BLaER1 (cell line): ENCODE data around the gene CHST13.

Experiments
- H3K27ac ChIP-seq: shearing (Covaris generic); formaldehyde crosslinking; 2 replicates; pipeline ENCODE4 v1.8.1; 2022
- H3K27me3 ChIP-seq: shearing (Covaris generic); formaldehyde crosslinking; 2 replicates; pipeline ENCODE4 v1.8.1; 2022
- H3K36me3 ChIP-seq: shearing (Covaris generic); formaldehyde crosslinking; 2 replicates; pipeline ENCODE4 v1.8.1; 2022
- H3K4me1 ChIP-seq: shearing (Covaris generic); formaldehyde crosslinking; 2 replicates; pipeline ENCODE4 v1.8.1; 2022
- H3K4me2 ChIP-seq: shearing (Covaris generic); formaldehyde crosslinking; 2 replicates; pipeline ENCODE4 v1.8.1; 2022
- H3K4me3 ChIP-seq: shearing (Covaris generic); formaldehyde crosslinking; 2 replicates; pipeline ENCODE4 v1.8.1; 2022
- H3K9ac ChIP-seq: shearing (Covaris generic); formaldehyde crosslinking; 2 replicates; pipeline ENCODE4 v1.8.1; 2022
- H3K9me3 ChIP-seq: shearing (Covaris generic); formaldehyde crosslinking; 2 replicates; pipeline ENCODE4 v1.8.1; 2022
- H4K20me1 ChIP-seq: shearing (Covaris generic); formaldehyde crosslinking; 2 replicates; pipeline ENCODE4 v1.8.1; 2022
- Cebpa-rat ChIP-seq: shearing (Covaris generic); IDR thresholded peaks from 2 replicates; pipeline ENCODE4 v1.8.1; 2022

Gene CHST13

DNA sequence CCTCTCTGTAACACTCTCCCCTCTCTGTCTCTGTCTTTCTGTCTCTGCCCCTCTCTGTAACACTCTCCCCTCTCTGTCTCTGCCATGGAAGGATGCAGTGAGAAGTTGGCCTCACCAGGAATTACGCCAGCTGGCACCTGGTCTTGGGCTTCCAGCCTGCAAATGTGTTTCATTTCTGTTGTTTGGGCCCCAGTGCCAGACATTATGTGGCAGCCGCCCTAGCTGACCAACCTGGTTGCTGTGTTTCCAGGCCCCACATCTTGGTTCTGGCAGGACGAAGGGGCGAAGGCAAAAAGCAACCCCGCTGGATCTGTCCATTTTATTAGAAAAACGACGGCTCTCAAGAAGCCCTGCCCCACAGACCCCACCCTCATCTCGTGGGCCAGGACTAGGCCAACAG, 43.1 kb upstream of the CHST13 start:
- Histone ChIP-seq H3K4me3 (no peak overlapping the region), H4K20me1 (no peaks in the 10 kb centered on the region), H3K36me3 (no peaks in the 10 kb centered on the region), H3K27ac (no peak overlapping the region), H3K4me2 (no peak overlapping the region), H3K27me3 (no peaks in the 10 kb centered on the region), H3K9me3 (no peaks in the 10 kb centered on the region), H3K4me1 (peaks cover 16% of the 10 kb centered on the region), H3K9ac (no peak overlapping the region)
- TF ChIP-seq Cebpa-rat, result no peak

DNA sequence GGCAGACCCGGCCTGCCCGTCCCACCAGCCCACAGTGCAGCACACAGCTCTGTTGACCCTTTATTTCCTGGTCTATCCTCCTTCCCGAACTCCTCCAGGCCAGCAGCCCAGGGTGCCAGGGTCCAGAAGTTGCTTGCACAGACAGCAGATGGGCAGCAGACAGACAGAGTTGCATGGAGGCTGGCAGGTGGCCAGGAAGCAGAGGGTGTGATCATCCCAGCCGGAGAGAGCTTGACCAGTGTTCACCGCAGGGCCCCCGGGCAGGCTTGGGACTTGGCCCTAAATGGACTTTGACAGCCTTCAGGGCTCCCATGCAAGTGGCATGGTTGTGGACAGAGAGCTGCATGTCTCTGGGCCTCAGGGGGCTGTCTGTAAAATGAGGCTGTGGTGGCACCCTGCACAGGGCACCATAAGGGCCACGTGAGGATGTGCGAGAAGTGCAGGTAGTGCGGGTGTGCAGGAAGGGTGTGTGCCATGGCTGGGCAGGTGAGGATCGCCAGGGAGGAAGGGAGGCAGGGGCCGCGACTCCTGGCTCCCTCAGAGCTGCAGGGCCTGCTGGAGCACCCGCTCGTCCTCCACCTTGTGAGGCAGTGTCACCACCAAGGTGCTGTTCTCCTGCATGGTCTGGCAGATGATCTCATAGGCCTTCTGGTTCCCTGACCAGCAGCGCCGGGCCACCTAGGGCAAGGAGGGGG, 42.0 kb upstream of the CHST13 start:
- no peaks in the 10 kb centered on the region for H3K9me3 ChIP-seq
- TF ChIP-seq Cebpa-rat, result no peak
- no peaks in the 10 kb centered on the region for H3K36me3 ChIP-seq
- H4K20me1 ChIP-seq, result no peaks in the 10 kb centered on the region
- no peaks in the 10 kb centered on the region for H3K27me3 ChIP-seq
- H3K9ac ChIP-seq, result no peak overlapping the region
- H3K4me1 ChIP-seq, result peaks cover 22% of the 10 kb centered on the region
- H3K4me2 ChIP-seq, result no peak overlapping the region
- H3K4me3 ChIP-seq, result no peak overlapping the region
- no peak overlapping the region for H3K27ac ChIP-seq

DNA sequence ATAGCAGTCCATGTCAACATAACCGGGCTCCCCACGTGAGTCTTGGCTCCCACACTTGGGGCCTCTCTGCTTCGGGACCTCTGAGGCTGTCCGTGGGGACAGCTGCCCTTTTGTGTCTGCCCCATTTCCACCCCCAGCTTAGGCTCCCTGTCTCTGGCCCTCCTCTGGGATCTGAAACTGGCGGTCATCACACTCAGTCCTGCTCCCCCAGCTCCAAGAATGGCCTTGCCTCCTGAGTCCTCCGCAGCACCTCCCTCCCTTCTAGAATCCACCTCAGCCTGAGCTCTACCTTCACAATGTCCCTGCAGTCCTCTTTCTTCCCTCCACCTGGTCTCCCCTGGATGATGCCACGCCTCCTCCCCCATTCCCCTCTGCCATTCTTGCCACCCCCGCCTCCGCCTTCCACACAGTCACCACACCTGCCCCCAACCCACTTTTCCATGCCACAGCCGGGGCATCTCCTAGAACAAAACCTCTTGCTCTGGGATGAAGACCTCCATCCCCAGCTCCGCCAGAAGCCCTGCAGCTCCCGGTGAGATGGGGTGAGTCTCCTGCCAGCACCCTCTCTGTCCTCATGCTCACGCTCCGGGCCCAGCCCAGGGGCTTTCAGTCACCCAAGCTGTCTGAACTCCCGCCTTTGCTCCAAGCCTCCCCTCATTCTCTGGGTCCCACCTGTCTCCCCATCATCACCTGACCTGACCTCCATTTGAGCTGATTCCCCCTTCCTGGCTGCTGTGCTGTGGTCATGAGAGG, 41.3 kb upstream of the CHST13 start:
- no peak overlapping the region for H3K4me3 ChIP-seq
- peaks cover 30% of the 10 kb centered on the region for H3K4me1 ChIP-seq
- H3K27me3 ChIP-seq, result no peaks in the 10 kb centered on the region
- no peak overlapping the region for H3K9ac ChIP-seq
- TF ChIP-seq Cebpa-rat, result no peak
- no peaks in the 10 kb centered on the region for H4K20me1 ChIP-seq
- H3K9me3 ChIP-seq, result no peaks in the 10 kb centered on the region
- H3K4me2 ChIP-seq, result no peak overlapping the region
- H3K36me3 ChIP-seq, result no peaks in the 10 kb centered on the region
- no peak overlapping the region for H3K27ac ChIP-seq

DNA sequence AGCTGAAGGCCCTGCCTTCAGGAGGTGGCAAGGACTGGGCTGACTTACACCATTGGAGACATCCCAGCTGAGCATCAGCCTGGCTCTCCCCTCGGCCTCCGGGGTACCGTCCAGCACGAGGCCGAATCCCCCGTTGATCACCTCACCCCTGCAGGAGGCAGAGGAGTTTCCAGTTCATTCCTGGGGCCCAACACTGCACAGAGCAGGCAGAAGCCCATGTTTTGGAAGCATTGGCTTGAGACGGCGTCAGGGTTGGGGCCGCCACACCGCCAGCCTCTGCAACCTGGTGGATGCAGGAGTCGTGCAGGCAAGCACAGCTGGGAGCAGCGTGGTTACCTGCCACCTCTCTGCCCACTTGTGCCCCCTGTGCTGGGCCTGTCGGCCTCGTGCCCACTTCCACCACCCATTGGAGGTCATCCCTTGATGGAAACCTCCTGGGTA, 40.6 kb upstream of the CHST13 start:
- H3K4me1 ChIP-seq, result peaks cover 36% of the 10 kb centered on the region
- H3K27ac ChIP-seq, result no peak overlapping the region
- no peaks in the 10 kb centered on the region for H3K27me3 ChIP-seq
- no peak for TF ChIP-seq Cebpa-rat
- no peak overlapping the region for H3K4me3 ChIP-seq
- no peak overlapping the region for H3K4me2 ChIP-seq
- no peaks in the 10 kb centered on the region for H3K9me3 ChIP-seq
- H3K36me3 ChIP-seq, result no peaks in the 10 kb centered on the region
- no peak overlapping the region for H3K9ac ChIP-seq
- H4K20me1 ChIP-seq, result no peaks in the 10 kb centered on the region

DNA sequence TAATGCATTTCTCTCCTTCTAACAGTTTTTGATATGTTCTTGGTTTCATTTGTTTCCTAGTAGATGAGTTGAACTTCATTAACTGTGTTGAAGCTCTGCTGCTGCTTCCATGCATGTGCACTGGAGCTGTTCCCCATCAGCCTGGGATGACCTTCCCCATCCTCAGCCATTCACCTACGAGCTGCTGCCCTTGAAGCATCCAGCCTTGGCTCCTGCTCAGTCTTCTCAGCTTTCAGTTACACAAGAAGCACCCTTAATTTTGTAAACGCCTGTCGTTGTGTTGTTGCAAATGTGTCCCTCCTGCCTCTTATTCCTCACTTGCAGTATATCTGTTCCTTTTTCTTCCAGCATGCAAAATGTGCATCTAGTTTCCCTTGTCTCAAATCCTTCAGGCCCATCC, 39.8 kb upstream of the CHST13 start:
- Histone ChIP-seq H3K27me3 (no peaks in the 10 kb centered on the region), H3K4me3 (no peak overlapping the region), H3K9ac (no peak overlapping the region), H3K36me3 (no peaks in the 10 kb centered on the region), H3K4me1 (peaks cover 44% of the 10 kb centered on the region), H4K20me1 (no peaks in the 10 kb centered on the region), H3K27ac (no peak overlapping the region), H3K4me2 (no peak overlapping the region), H3K9me3 (no peaks in the 10 kb centered on the region)
- TF ChIP-seq Cebpa-rat, result no peak

DNA sequence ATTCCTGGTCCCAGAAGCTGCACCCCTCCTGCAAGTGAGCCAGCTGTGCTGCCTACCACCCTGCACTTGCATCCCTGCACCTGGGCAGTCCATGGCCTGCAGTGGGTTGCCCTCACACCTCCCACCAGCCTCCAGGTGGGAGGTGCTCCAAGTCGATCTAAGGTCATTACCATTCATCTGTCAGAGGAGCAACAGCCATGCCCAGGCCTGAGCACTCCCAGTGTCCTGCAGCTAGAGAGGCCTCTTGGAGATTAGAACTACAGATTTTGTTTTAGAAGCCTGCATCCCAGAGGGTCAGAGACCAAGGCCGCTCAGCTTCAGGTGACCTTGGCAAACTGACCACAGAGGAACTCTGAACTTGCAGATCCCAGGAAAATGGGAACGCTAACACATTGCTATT, 39.3 kb upstream of the CHST13 start:
- H3K9me3 ChIP-seq, result no peaks in the 10 kb centered on the region
- H4K20me1 ChIP-seq, result no peaks in the 10 kb centered on the region
- H3K4me3 ChIP-seq, result no peak overlapping the region
- H3K4me2 ChIP-seq, result no peak overlapping the region
- peaks cover 49% of the 10 kb centered on the region for H3K4me1 ChIP-seq
- H3K36me3 ChIP-seq, result no peaks in the 10 kb centered on the region
- no peak overlapping the region for H3K27ac ChIP-seq
- H3K9ac ChIP-seq, result no peak overlapping the region
- TF ChIP-seq Cebpa-rat, result no peak
- no peaks in the 10 kb centered on the region for H3K27me3 ChIP-seq

DNA sequence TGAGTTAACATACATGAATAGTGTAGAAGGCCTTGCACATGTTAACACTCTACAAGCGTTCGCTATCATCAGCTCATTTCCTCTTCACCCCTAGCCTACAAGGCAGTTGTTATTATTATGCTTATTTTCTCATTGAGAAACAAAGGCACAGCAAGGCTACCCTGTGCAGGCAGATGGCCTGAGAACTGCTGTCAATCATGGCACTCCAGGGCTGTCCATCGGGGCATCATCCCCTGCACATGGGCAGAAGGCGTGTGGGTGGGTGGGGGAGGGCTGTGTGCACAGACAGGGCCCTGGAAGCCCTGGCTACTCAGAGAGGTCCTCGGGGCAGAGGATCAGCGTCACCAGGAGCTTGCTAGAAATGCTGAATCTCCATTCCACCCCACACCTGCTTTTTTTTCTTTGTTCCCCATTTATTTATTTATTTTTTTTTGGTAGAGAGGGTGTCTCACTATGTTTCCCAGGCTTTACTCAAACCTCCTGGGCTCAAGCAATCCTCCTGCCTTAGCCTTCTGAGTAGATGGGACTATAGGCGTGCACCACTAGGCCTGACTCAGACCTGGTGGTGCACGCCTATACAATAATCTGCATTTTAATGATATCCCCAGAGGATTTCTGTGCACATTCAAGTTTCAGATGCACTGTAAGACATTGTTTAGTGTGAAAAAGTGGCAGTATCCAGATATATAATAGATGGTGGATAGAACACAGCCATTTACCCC, 38.6 kb upstream of the CHST13 start:
- no peak overlapping the region for H3K27ac ChIP-seq
- H3K36me3 ChIP-seq, result no peaks in the 10 kb centered on the region
- no peak for TF ChIP-seq Cebpa-rat
- H3K4me2 ChIP-seq, result peak overlapping the region; percentile 83
- H3K4me3 ChIP-seq, result no peak overlapping the region
- no peak overlapping the region for H3K9ac ChIP-seq
- H3K4me1 ChIP-seq, result peaks cover 51% of the 10 kb centered on the region
- H3K9me3 ChIP-seq, result no peaks in the 10 kb centered on the region
- no peaks in the 10 kb centered on the region for H3K27me3 ChIP-seq
- H4K20me1 ChIP-seq, result no peaks in the 10 kb centered on the region

DNA sequence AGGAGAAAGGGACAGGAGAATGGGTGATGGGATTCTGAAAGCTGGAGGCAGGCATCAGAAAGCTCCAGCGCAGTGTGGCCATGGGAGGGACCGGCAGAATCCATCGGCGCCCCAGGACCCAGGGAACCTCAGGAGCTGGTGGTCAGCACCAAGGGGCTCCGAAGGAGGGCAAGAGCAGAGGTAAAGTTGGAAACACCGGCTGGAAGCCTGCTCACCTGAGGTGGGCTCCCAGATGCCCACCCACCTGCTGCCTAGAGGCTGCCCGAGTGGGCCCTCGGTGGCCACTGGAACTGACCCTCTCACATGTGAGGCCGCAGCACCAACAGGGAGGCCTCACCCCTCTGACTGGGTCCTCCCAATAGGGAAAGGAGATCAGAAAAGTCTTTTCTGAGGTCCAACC, 38.0 kb upstream of the CHST13 start:
- no peak for TF ChIP-seq Cebpa-rat
- Histone ChIP-seq H3K4me1 (peaks cover 55% of the 10 kb centered on the region), H4K20me1 (no peaks in the 10 kb centered on the region), H3K4me2 (peak overlapping the region; percentile 83), H3K9ac (no peak overlapping the region), H3K27ac (peak overlapping the region; percentile 26; the same call in 1 of the 2 replicates), H3K27me3 (no peaks in the 10 kb centered on the region), H3K9me3 (no peaks in the 10 kb centered on the region), H3K36me3 (no peaks in the 10 kb centered on the region), H3K4me3 (no peak overlapping the region)

DNA sequence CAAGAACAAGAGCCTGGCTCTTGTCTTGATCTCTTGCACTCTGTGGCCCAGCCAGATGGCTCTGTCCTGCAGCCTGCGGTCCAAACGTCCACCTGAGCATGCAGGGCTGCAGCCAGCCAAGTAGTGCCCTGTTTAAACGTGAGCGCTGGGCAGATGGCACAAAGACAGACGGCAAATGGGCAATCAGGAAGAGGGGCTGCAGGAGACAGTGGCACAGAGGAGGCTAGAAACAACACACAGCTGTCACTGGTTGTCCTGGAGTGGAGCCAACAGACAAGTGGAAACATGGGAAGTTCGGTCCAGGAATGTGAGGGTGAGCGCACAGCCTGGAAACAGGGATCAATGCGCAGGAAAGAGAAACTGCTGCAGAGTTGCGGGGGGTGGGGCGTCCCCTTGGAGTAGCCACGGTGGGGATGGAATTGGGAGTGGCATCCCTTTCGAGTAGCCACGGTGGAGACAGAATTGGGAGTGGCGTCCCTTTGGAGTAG, 37.6 kb upstream of the CHST13 start:
- no peaks in the 10 kb centered on the region for H4K20me1 ChIP-seq
- H3K9me3 ChIP-seq, result no peaks in the 10 kb centered on the region
- H3K9ac ChIP-seq, result no peak overlapping the region
- no peaks in the 10 kb centered on the region for H3K27me3 ChIP-seq
- H3K27ac ChIP-seq, result peak overlapping the region; percentile 62; the same call in 1 of the 2 replicates
- H3K4me1 ChIP-seq, result peaks cover 60% of the 10 kb centered on the region
- H3K4me3 ChIP-seq, result no peak overlapping the region
- TF ChIP-seq Cebpa-rat, result no peak
- H3K36me3 ChIP-seq, result no peaks in the 10 kb centered on the region
- peak overlapping the region; percentile 83 for H3K4me2 ChIP-seq
